Lower leg skin (tissue), 3 donors: ENCODE data around the gene PPM1L.

Source experiments
- POLR2A ChIP-seq, 2 donors: fragments of 450-650 bp; IDR thresholded peaks; one replicate each; pipeline ENCODE4 v1.6.1; 2016 to 2017; ENCODE audit warnings: antibody characterized with exemption in 2 of 2, mild to moderate bottlenecking in 1 of 2, moderate library complexity in 1 of 2
- TF ChIP-seq, protein P1 (sequence below), 3 donors: fragments of 450-650 bp; IDR thresholded peaks; one replicate each; pipeline ENCODE4 v1.5.1; 2016; ENCODE audit warnings: antibody characterized with exemption in 3 of 3, mild to moderate bottlenecking in 3 of 3, moderate library complexity in 2 of 3

GRCh38 chr3:160869825-160870224 is 113.8 kb downstream of the PPM1L start:
- TF ChIP-seq, protein P1, sequence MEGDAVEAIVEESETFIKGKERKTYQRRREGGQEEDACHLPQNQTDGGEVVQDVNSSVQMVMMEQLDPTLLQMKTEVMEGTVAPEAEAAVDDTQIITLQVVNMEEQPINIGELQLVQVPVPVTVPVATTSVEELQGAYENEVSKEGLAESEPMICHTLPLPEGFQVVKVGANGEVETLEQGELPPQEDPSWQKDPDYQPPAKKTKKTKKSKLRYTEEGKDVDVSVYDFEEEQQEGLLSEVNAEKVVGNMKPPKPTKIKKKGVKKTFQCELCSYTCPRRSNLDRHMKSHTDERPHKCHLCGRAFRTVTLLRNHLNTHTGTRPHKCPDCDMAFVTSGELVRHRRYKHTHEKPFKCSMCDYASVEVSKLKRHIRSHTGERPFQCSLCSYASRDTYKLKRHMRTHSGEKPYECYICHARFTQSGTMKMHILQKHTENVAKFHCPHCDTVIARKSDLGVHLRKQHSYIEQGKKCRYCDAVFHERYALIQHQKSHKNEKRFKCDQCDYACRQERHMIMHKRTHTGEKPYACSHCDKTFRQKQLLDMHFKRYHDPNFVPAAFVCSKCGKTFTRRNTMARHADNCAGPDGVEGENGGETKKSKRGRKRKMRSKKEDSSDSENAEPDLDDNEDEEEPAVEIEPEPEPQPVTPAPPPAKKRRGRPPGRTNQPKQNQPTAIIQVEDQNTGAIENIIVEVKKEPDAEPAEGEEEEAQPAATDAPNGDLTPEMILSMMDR (IDR thresholded peaks at IDR 0.05) = no peak
- TF ChIP-seq POLR2A (IDR thresholded peaks at IDR 0.05) = no peak
